SK-N-SH treated with all-trans-retinoic acid at 6 μM for 48 hours (cell line): ENCODE measurements around the gene PNPLA3.

Source experiments
- ARNTL ChIP-seq: fragments of 450-650 bp; formaldehyde crosslinking; IDR thresholded peaks from 2 replicates; pipeline ENCODE4 v1.5.0; 2020; ENCODE audit warnings: low read depth, mild to moderate bottlenecking, moderate library complexity, borderline replicate concordance
- GLIS3 ChIP-seq: fragments of 250-450 bp; sonication (Bioruptor Pico); IDR thresholded peaks from 2 replicates; pipeline ENCODE4 v1.5.0; 2020; ENCODE audit warnings: mild to moderate bottlenecking, moderate library complexity
- OSR1 ChIP-seq: fragments of 250-450 bp; sonication (Bioruptor Pico); IDR thresholded peaks from 2 replicates; pipeline ENCODE4 v1.8.0; 2022; ENCODE audit warnings: moderate library complexity, mild to moderate bottlenecking, inconsistent platforms
- RARB ChIP-seq: fragments of 250-450 bp; sonication (Bioruptor Pico); IDR thresholded peaks from 2 replicates; pipeline ENCODE4 v1.8.0; 2021; ENCODE audit warnings: mild to moderate bottlenecking, moderate library complexity
- SNAI2 ChIP-seq: fragments of 250-450 bp; sonication (Bioruptor Pico); IDR thresholded peaks from 2 replicates; pipeline ENCODE4 v1.5.0; 2020; ENCODE audit warnings: mild to moderate bottlenecking, moderate library complexity
- TSHZ2 ChIP-seq: fragments of 250-450 bp; sonication (Bioruptor Pico); IDR thresholded peaks from 2 replicates; pipeline ENCODE4 v1.5.0; 2020; ENCODE audit warnings: mild to moderate bottlenecking, moderate library complexity
- ZFP3 ChIP-seq: fragments of 250-450 bp; sonication (Bioruptor Pico); IDR thresholded peaks from 2 replicates; pipeline ENCODE4 v1.5.0; 2020; ENCODE audit warnings: mild to moderate bottlenecking, moderate library complexity
- ZFP30 ChIP-seq: fragments of 450-650 bp; formaldehyde crosslinking; IDR thresholded peaks from 2 replicates; pipeline ENCODE4 v1.5.0; 2022; ENCODE audit warnings: mild to moderate bottlenecking, moderate library complexity
- TF ChIP-seq, protein P1 (sequence below): fragments of 250-450 bp; sonication (Bioruptor Pico); IDR thresholded peaks from 2 replicates; pipeline ENCODE4 v1.8.0; 2020; ENCODE audit warnings: mild to moderate bottlenecking, moderate library complexity, borderline replicate concordance
- TF ChIP-seq, protein P2 (sequence below): fragments of 250-450 bp; sonication (Bioruptor Pico); IDR thresholded peaks from 2 replicates; pipeline ENCODE4 v1.5.1; 2020; ENCODE audit warnings: low read depth, mild to moderate bottlenecking, moderate library complexity

- TF ChIP-seq GLIS3 (CRISPR knock-in tag) = no peak
- TF ChIP-seq RARB = no peak
- TF ChIP-seq, protein P1, sequence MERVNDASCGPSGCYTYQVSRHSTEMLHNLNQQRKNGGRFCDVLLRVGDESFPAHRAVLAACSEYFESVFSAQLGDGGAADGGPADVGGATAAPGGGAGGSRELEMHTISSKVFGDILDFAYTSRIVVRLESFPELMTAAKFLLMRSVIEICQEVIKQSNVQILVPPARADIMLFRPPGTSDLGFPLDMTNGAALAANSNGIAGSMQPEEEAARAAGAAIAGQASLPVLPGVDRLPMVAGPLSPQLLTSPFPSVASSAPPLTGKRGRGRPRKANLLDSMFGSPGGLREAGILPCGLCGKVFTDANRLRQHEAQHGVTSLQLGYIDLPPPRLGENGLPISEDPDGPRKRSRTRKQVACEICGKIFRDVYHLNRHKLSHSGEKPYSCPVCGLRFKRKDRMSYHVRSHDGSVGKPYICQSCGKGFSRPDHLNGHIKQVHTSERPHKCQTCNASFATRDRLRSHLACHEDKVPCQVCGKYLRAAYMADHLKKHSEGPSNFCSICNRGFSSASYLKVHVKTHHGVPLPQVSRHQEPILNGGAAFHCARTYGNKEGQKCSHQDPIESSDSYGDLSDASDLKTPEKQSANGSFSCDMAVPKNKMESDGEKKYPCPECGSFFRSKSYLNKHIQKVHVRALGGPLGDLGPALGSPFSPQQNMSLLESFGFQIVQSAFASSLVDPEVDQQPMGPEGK (CRISPR knock-in tag) = no peak
- TF ChIP-seq ZFP30 (CRISPR knock-in tag) = no peak
- no peak for TF ChIP-seq SNAI2 (CRISPR knock-in tag)
- no peak for TF ChIP-seq TSHZ2 (CRISPR knock-in tag)
- no peak for TF ChIP-seq OSR1 (CRISPR knock-in tag)
- TF ChIP-seq, protein P2, sequence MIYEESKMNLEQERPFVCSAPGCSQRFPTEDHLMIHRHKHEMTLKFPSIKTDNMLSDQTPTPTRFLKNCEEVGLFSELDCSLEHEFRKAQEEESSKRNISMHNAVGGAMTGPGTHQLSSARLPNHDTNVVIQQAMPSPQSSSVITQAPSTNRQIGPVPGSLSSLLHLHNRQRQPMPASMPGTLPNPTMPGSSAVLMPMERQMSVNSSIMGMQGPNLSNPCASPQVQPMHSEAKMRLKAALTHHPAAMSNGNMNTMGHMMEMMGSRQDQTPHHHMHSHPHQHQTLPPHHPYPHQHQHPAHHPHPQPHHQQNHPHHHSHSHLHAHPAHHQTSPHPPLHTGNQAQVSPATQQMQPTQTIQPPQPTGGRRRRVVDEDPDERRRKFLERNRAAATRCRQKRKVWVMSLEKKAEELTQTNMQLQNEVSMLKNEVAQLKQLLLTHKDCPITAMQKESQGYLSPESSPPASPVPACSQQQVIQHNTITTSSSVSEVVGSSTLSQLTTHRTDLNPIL (CRISPR knock-in tag) = no peak
- TF ChIP-seq ZFP3 = no peak
- TF ChIP-seq ARNTL (CRISPR knock-in tag) = no peak
Observed at GRCh38 chr22:43885786-43886185, 37.8 kb upstream of the PNPLA3 start.
